Stimulated activated CD8-positive, alpha-beta memory T cell treated with anti-CD3 and anti-CD28 coated beads, Interleukin-7, amount 100 ng/mL, for 24 hours (primary cell): ENCODE measurements around the gene DNER.

Experiments
- DNase-seq: peaks from one replicate; pipeline ENCODE4 v3.0.0-alpha.2; 2020; ENCODE audit warnings: low read depth

The DNER gene

GRCh38 chr2:229335330-229335729, 379.0 kb downstream of the DNER start:
- no peak for DNase-seq

GRCh38 chr2:229330952-229331351, 383.4 kb downstream of the DNER start:
- no peak for DNase-seq

GRCh38 chr2:229319558-229319957, 394.8 kb downstream of the DNER start:
- DNase-seq = no peak

- DNase-seq = no peak
Measured at GRCh38 chr2:229314117-229314516, 400.2 kb downstream of the DNER start.

GRCh38 chr2:229313591-229313990, 400.8 kb downstream of the DNER start:
- DNase-seq = no peak
